Prostate gland (tissue), 2 donors: Measurements from ENCODE around the gene LAMB1. TPM values are rescaled to one million over a fixed set of nuclear protein-coding genes. Genes with fewer than 3 reads are reported as not detected.
A peak's percentile ranks its signal among the peaks of the same experiment; 100 is the strongest.

Experiments
- DNase-seq: peaks from one replicate; pipeline ENCODE4 v3.0.0-alpha.2; 2019; ENCODE audit warnings: low spot score
- H3K27ac ChIP-seq, 2 donors: fragments of 200-600 bp; sonication (generic); 2 replicates each; pipeline ENCODE4 v1.5.1; 2017 to 2019
- H3K27me3 ChIP-seq: fragments of 200-600 bp; sonication (generic); replicated peaks from 2 replicates; pipeline ENCODE4 v1.5.1; 2019; ENCODE audit not compliant: insufficient read depth
- H3K36me3 ChIP-seq, 2 donors: fragments of 200-600 bp; sonication (generic); 1 replicate in 1 of 2; 2 replicates in 1 of 2; pipeline versions ENCODE4 v1.5.1 to v1.8.1; 2017 to 2019
- H3K4me1 ChIP-seq: fragments of 200-600 bp; sonication (generic); replicated peaks from 2 replicates; pipeline ENCODE4 v1.5.1; 2019
- H3K4me3 ChIP-seq, 2 donors: fragments of 200-600 bp; sonication (generic); 2 replicates each; pipeline ENCODE4 v1.5.1; 2017 to 2019
- H3K9me3 ChIP-seq: fragments of 200-600 bp; sonication (generic); 2 replicates; pipeline ENCODE4 v1.5.1; 2017
- POLR2A ChIP-seq: fragments of 450-650 bp; IDR thresholded peaks from one replicate; pipeline ENCODE4 v1.6.1; 2016; ENCODE audit warnings: antibody characterized with exemption, mild to moderate bottlenecking
- POLR2AphosphoS5 ChIP-seq: sonication (generic); formaldehyde crosslinking; IDR thresholded peaks from one replicate; pipeline ENCODE4 v1.6.1; 2017; ENCODE audit warnings: antibody characterized with exemption
- WGBS: methylation state at CpG from one replicate; pipeline ENCODE4 v1.1.5; 2018; 5-methylcytosine and 5-hydroxymethylcytosine counted together
- intact Hi-C: fragments of 100-400 bp; cut with DNase I; formaldehyde crosslinking; loops from one replicate; pipeline ENCODE4 v1.14.2; 2022
- total RNA-seq, 2 donors: library from RNA; depleted of rRNA; stranded (reverse); fragments of >200 nt; gene quantifications; one replicate each; pipeline ENCODE4 v1.1.0, GENCODE V29; 2016
- TF ChIP-seq, protein P1 (sequence below), 4 experiments: fragments of 200-600 bp in 2 of 4; fragments of 450-650 bp in 2 of 4; sonication (generic) in 2 of 4; IDR thresholded peaks; 1 replicate in 3 of 4; 2 replicates in 1 of 4; pipeline ENCODE4 v1.5.1; 2016 to 2019; ENCODE audit warnings: antibody characterized with exemption in 4 of 4, mild to moderate bottlenecking in 2 of 4, moderate library complexity in 2 of 4

LAMB1 gene
- total RNA-seq, 2 donors from 2014 or later, result 15.5 to 64.1 TPM

DNA sequence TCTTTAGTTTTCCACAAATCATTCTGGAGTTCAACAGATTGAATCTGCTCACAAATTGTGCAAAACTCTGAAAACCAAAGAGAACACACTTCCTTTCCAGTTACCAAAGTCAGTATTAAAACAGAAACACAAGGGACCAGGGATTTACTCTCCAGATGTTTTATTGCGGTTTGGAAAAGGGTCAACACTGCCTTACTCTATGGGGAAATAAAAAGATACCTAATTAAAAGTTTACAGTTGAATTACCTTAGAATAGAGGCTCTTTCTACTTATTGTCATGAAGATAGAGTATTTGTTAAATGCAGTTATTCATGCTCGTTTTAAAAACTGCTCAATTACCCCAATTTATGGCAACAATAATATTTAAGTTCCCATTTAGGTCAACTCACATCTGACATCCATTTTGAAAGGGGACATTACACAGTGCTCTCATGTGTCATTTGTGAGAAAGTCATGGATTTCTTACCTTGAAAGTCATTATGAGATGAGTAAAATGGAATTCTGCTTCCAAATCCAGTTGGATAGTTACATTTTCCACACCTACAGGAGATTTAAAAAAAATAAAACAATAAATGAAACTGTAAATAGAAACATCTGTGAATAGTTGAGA is 8.4 kb downstream of the LAMB1 start:
- WGBS, result 23% methylated on average over 2 of the region's 2 CpGs
- no peak overlapping the region for H3K4me3 ChIP-seq
- TF ChIP-seq POLR2AphosphoS5, result no peak
- TF ChIP-seq POLR2A, result no peak
- TF ChIP-seq, protein P1, sequence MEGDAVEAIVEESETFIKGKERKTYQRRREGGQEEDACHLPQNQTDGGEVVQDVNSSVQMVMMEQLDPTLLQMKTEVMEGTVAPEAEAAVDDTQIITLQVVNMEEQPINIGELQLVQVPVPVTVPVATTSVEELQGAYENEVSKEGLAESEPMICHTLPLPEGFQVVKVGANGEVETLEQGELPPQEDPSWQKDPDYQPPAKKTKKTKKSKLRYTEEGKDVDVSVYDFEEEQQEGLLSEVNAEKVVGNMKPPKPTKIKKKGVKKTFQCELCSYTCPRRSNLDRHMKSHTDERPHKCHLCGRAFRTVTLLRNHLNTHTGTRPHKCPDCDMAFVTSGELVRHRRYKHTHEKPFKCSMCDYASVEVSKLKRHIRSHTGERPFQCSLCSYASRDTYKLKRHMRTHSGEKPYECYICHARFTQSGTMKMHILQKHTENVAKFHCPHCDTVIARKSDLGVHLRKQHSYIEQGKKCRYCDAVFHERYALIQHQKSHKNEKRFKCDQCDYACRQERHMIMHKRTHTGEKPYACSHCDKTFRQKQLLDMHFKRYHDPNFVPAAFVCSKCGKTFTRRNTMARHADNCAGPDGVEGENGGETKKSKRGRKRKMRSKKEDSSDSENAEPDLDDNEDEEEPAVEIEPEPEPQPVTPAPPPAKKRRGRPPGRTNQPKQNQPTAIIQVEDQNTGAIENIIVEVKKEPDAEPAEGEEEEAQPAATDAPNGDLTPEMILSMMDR (IDR thresholded peaks at IDR 0.05), result no peak
- no peak for DNase-seq
- no peaks in the 10 kb centered on the region for H3K27me3 ChIP-seq
- peaks cover 12% of the 10 kb centered on the region for H3K4me1 ChIP-seq
- H3K27ac ChIP-seq, result peak overlapping the region in 1 of 2 donors; percentile 9
- H3K9me3 ChIP-seq, result no peaks in the 10 kb centered on the region
- intact Hi-C loops, result no loop called here
- no peaks in the 10 kb centered on the region for H3K36me3 ChIP-seq

DNA sequence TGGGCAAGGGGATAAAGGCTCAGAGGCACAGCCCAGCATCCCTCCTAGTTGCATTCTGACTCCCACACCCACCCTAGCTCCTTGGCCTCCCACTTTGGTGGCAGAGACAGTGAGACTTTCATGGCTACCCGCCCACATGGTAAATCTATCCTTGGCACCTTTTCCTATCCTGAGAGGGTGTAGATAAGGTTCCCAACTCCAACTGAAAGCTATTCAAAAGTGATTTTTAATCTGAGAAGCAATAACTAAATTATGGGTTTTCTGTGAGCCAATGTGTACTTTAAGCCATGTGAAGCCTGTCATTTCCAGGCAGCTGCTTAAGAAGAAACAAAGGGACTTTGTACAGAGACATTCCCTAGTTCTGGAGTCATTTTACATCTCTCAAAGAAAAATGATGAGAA is 9.1 kb downstream of the LAMB1 start:
- H3K4me1 ChIP-seq, result peaks cover 12% of the 10 kb centered on the region
- no peaks in the 10 kb centered on the region for H3K27me3 ChIP-seq
- H3K4me3 ChIP-seq, result no peak overlapping the region
- TF ChIP-seq POLR2A (no peak), POLR2AphosphoS5 (no peak)
- TF ChIP-seq, protein P1 (IDR thresholded peaks at IDR 0.05), result no peak
- H3K27ac ChIP-seq, result peak overlapping the region in 1 of 2 donors; percentile 9
- intact Hi-C loops, result no loop called here
- H3K36me3 ChIP-seq, result no peaks in the 10 kb centered on the region
- no peak for DNase-seq
- 35% methylated on average over 1 of the region's 1 CpG for WGBS
- H3K9me3 ChIP-seq, result no peaks in the 10 kb centered on the region

DNA sequence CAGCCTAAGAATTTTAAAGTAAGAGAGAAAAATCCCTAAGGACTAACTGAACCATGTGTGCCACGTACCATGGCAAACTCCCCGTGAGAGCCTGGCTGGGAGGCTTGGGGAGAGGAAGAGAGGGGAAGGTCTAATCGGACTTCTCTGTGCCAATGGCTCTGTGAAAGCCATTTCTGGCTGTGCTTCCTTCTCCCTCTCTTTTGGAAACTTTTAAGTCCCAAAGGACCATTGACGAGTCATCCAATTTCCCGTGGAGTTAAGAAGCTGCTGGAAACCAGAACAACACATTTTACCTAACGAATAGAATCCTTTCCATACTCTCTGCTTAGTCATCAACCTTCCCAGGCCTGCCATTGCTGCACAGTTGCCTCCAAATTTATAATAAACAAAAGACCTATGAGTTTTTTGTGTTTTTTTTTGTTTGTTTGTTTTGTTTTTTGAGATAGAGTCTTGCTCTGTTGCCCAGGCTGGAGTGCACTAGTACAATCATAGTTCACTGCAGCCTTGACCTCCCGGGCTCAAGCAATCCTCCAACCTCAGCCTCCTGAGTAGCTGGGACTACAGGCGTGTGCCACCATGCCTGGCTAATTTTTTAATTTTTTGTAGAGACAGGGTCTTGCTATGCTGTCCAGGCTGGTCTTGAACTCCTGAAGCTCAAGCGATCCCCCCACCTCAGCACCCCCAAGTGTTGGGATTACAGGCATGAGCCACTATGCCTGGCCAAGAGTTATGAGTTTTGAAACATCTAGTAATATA is 13.2 kb downstream of the LAMB1 start:
- Histone ChIP-seq H3K9me3 (no peaks in the 10 kb centered on the region), H3K4me1 (peaks cover 2% of the 10 kb centered on the region), H3K36me3 (no peaks in the 10 kb centered on the region), H3K4me3 (no peak overlapping the region), H3K27ac (no peak overlapping the region), H3K27me3 (no peaks in the 10 kb centered on the region)
- intact Hi-C loops, result no loop called here
- no peak for DNase-seq
- WGBS, result 78% methylated on average over 9 of the region's 9 CpGs
- TF ChIP-seq, protein P1 (IDR thresholded peaks at IDR 0.05), result no peak
- no peak for TF ChIP-seq POLR2AphosphoS5
- TF ChIP-seq POLR2A, result no peak

DNA sequence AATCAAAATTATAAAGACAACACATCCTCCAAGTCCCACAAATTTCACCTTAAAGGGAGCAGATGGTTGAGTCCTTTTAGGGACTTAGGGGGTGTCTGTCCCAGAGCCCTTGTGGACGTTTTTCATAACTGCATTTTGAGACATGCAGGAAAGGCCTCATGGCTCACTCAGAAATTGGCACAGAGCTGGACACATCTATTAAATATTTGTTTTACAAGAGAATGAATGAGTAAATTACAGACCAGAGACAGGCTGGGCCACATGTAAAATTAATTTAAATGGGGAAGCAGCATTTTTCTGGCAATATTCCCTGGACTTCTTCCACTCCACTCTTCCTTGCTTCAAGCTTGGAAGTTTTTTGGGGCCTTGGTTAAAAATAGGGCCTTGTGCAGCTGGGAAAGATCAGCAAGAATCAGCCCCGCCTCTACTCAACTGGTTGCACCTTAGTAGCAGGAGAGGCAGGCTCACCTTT is 20.0 kb downstream of the LAMB1 start:
- H3K4me1 ChIP-seq, result no peaks in the 10 kb centered on the region
- intact Hi-C loops, result no loop called here

More for the DNA sequence above, 20.0 kb downstream of the LAMB1 start:
- H3K27ac ChIP-seq, result no peak overlapping the region
- no peak overlapping the region for H3K4me3 ChIP-seq
- no peaks in the 10 kb centered on the region for H3K36me3 ChIP-seq
- H3K9me3 ChIP-seq, result no peaks in the 10 kb centered on the region
- H3K27me3 ChIP-seq, result no peaks in the 10 kb centered on the region
- DNase-seq, result peak; percentile 32
- TF ChIP-seq, protein P1 (IDR thresholded peaks at IDR 0.05), result peak in 1 of 4 experiments; percentile 14
- TF ChIP-seq POLR2A (no peak), POLR2AphosphoS5 (peak; percentile 57)
- WGBS, result 10% methylated on average over 2 of the region's 2 CpGs
